Suppressor macrophage treated with lipopolysaccharide for 4 hours (primary cell): Measurements from ENCODE around the gene CBLC.

Source experiments
- DNase-seq: peaks from one replicate; pipeline ENCODE4 v3.0.0-alpha.2; 2020

Gene CBLC

DNA sequence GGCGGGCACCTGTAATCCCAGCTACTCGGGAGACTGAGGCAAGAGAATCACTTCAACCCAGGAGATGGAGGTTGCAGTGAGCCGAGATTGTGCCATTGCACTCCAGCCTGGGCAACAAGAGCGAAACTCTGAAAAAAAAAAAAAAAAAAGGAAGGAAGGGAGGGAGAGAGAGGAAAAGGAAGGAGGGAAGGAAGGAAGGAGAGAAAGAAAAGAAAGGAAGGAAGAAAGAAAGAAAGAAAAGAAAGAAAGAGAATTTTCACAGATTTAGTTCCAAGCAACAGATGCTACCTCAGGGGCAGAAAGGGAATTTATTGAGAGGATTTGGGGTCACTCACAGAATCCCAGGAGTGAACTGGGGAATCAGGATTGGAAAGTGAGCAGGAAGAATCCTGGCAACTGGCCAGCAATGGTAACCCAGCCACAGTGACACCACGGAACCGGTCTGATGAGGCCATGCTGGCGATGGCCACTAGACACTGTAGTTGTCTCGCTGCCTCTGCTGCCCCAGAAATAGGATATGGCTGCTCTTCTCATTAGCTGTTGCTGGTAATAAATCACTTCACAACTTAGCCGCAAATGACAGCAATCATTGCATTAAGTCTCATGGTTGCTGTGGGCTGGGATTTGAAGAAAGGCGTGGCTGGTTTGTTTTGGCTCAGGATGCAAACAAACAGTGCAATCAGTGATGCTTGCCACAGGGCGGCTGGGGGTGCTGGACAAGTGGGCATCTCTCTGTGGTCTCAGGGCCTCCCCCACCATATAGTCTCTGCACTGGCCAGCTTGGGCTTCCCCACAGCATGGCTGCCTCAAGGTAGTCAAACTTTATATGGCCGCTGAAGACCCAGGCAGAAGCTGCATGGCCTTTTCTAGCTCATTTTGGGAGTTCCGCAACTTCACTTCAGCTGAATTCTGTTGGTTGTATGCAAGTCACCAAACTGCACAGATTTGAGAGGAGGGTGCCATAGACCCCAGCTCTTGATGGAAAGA lies 26.0 kb downstream of the CBLC start:
- DNase-seq, result no peak

DNA sequence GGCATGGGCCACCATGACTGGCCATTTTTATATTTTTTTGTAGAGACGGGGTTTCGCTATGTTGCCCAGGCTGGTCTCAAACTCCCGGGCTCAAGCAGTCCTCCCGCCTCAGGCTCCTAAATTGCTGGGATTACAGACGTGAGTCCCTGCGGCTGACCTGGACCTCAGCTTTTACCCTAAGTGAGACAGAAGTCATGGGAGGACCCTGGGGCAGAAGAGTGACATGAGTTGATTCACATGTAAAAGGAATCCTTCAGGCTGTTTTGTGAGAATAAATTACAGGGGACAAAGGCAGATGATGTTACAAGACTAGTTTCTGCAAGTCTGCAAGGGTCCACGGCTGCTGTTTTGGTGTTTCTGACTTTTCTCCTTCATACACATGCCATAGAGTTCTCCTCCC lies 28.6 kb downstream of the CBLC start:
- no peak for DNase-seq

DNA sequence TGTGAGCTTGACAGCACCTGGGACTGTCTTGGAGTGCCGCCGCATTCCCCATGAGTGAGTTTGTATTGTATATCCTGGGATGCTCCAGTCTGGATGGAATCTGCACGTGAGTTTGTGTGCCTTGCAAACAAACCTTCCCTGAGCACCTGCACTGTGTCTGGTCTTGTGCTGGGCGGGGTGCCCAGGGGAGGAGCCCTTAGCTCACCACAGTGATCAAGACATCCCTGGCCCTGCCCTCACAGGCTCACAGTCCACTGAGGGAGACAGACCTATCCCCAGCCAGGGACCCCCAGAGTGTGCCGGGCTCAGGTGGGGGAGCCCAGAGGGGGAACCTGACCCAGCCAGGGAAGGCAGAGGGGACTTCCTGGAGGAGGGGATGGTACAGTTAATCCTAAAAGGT lies 29.5 kb downstream of the CBLC start:
- DNase-seq, result no peak

DNA sequence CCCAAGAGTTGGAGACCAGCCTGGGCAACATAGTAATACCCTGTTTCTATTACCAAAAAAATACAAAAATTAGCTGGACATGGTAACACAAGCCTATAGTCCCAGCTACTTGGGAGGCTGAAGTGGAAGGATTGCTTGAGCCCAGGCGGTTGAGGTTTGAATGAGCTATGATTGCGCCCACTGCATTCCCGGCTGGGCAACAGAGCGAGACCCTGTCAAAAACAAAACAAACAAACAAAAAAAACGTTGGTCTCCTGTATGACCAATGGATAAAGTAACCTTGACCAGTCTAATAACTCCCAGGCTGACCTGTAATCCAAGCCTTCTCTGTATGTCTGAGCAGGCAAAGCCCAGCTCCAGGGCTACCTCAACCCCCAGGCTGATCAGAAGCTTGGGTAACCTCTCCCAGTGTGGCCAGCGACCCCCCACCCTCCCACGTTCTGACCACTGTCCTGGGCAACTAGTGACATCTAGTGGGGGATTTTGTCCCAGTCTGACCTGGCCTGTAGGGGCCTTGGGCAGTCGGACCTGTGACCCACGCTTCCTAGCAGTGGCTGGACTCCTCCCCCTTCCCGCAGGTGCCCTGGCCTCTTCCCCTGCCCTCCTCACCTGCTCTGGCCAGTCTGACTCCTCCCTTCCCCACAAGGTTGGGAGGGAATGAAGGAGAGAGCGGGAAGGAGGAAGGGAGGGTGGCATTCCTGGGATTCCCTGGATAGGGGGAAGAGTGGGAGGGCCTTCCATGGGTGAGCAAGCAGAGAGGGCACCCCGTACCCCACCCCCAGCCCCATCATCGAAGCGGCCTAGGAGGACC lies 30.2 kb downstream of the CBLC start:
- DNase-seq, result peak; percentile 16

DNA sequence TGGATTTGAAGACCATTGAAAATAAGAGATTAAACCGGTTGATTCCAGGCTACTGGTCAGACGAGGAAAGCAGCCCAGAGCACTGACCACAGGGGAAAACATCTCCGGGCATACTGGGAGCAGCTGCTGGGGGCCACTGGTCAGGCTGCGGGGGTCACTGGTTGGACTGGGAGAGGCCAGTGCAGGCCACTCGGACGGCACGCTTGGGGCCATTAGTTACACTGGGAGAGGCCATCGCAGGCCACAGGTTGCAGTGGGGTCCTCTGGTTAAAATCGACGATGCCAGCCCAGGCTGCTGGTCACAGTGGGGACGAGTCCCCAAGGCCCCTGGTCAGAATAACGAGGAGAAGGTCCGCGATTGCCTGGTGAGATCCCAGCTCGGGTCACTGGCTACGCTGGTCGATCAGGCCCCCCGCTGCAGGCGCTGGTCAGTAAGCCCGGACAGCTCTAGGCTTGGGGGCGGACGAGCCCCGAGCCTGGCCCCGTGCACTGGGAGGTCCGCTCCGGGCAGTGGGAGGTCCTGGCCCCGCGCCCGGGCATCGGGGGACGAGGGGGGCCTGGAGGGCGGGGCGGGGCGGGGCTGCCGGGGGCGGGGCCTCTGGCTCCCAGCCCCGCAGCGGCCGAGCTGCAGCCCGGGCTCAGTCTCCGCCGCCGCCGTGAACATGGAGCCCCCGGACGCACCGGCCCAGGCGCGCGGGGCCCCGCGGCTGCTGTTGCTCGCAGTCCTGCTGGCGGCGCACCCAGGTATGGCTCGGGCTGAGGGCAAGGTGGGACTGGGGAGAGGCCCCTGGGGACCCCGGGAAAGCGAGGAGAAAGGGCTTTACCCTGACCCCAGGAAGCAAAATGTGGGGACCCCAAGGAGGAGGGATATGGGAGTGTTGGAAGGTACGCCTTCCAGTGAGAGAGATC lies 31.0 kb downstream of the CBLC start, which contains the start of gene BCAM:
Gene BCAM, plus strand, starts transcription at position 641 of the 909 bp plus-strand sequence. Its CDS starts 22 bp downstream, at position 663.
- DNase-seq, result peak; percentile 36

DNA sequence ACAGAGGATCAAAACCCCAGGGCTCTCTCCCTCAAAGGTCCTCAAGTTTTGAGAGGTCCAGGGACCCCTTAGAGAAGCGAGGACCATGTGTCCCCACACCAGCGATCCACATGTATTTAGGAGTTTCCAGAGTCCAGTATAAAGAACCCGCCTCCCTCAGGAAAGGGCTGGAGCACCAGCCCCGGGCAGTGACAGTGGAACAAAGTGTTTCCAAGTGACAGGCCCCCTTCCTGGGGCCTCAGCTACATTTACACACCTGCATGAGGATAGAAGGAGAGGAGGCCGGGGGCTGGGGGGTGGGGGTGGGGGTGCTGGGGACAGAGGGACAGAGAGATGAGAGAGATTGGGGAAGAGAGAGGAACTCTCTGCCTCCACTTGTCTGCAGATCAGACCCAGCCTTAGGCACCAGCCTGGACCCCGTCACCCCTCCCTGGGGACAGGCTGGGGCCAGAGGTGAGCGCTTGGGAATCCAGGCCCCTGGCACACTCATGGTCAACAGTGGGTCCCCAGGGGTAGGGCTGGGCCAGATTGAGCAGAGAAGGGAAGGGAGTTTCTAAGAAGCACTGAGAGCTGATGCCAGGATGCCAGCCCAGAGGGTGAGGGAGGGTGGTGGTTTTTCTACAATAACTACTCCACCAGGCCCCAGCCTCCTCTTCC lies 32.0 kb downstream of the CBLC start:
- no peak for DNase-seq

DNA sequence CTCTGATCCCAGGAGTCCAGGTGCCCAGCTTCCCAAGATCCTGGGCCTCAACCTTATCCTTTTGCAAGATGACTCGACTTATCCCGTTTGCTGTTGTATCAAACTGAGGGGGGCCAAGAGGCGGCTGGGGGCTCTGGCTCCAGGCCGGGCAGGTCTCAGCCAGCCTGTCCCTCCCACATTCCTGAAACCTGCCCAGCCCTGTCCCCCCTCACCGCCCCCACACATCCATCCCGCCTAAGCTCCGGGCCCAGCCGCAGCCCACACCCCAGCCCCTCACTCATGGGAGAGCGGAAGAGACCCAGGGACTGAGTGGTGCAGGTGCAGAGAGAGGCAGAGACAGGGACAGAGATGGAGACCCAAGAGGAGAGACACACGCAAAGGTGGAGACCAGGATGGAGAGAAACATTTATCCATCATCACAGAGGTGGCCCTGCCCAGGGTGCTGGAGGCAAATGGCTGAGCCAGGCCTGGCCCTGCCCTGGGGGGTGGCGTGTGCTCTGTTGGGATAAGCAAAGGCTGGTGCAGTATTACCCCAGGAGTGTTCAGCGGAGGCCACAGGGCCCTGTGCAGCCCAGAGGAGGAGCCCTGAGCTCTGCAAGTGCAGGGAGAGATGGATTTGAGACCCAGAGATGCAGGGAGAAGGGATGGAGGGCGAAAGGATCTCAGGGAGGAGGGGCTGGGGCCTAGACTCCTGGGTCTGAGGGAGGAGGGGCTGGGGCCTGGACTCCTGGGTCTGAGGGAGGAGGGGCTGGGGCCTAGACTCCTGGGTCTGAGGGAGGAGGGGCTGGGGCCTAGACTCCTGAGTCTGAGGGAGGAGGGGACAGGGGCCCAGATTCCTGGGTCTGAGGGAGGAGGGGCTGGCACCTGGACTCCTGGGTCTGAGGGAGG lies 32.8 kb downstream of the CBLC start:
- no peak for DNase-seq

DNA sequence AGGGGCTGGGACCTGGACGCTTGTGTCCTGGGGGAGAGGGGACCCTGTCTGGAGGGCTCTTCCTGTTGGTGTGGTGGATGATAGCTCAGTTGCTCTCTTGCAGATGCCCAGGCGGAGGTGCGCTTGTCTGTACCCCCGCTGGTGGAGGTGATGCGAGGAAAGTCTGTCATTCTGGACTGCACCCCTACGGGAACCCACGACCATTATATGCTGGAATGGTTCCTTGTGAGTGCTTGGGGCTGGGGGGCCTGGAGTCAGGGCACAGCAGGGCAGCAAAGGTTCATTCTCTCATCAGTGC lies 33.4 kb downstream of the CBLC start:
- no peak for DNase-seq

DNA sequence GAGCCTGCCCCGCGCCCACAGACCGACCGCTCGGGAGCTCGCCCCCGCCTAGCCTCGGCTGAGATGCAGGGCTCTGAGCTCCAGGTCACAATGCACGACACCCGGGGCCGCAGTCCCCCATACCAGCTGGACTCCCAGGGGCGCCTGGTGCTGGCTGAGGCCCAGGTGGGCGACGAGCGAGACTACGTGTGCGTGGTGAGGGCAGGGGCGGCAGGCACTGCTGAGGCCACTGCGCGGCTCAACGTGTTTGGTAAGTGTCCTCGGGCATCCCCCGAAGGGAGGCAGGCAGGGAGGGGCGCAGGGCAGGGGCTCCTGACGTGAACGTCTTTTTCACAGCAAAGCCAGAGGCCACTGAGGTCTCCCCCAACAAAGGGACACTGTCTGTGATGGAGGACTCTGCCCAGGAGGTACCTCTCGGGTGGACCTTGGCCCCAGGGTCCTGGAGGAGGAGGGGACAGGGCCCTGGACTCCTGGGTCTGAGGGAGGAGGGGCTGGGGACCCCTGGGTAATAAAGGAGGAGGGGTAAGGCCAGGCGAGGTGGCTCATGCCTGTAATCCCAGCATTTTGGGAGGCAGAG lies 34.5 kb downstream of the CBLC start:
- no peak for DNase-seq

DNA sequence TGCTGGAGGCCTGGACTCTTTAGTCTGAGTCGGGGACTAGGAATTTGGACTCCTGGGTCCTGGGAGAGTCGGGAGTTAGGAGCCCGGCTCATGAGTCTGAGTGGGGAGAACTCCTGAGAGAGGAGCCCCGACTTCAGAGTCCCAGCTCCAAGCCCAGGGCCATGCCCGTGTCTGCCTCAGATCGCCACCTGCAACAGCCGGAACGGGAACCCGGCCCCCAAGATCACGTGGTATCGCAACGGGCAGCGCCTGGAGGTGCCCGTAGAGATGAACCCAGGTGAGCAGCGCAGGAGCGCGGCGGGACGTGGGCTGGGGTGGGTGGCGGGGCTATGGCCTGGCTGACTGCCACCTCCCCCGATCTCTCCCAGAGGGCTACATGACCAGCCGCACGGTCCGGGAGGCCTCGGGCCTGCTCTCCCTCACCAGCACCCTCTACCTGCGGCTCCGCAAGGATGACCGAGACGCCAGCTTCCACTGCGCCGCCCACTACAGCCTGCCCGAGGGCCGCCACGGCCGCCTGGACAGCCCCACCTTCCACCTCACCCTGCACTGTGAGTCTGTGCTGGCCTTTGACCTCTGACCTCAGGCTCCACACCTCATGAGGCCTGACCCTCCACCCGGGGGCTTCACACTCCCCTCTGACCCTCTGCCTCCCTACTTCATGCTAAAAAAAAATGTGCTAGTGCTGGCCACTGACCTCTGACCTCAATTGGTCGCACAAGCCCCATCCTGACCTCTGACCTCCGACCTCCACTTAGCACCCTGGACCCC lies 35.6 kb downstream of the CBLC start:
- DNase-seq, result no peak

DNA sequence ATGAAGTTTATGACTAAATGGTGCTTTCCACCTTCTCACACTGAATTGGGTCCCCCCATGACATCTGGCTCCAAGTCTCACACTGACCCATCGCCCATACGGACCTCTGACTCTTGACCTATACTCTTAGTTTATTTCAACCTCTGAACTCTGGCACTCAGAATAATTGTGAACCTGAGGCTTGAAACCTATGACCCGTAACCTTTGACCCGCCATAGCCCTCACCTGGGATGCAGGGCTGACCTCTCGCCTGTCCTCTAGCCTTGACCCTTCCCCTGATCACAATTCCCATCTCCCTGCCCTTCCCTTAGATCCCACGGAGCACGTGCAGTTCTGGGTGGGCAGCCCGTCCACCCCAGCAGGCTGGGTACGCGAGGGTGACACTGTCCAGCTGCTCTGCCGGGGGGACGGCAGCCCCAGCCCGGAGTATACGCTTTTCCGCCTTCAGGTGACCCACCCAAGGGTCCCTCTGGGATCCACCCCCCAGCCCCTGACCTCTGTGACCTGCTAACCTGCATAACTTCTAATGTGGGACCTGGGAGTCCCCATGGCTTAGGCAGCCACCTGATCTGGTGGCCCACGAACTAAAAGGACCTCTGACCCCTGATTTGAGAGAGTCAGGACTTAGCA lies 36.3 kb downstream of the CBLC start:
- no peak for DNase-seq

DNA sequence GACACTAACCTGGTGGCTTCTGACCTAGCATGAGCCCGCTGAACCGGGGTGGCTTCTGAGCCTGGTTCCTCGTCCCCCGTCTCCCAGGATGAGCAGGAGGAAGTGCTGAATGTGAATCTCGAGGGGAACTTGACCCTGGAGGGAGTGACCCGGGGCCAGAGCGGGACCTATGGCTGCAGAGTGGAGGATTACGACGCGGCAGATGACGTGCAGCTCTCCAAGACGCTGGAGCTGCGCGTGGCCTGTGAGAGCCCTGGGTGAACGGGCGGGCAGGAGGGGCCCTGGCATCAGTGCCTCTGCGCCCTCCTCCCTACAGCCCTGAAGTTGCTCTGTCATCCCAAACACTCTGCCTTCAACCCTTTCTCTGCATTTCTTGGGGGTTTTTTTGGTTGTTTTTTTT lies 36.8 kb downstream of the CBLC start:
- DNase-seq, result no peak

DNA sequence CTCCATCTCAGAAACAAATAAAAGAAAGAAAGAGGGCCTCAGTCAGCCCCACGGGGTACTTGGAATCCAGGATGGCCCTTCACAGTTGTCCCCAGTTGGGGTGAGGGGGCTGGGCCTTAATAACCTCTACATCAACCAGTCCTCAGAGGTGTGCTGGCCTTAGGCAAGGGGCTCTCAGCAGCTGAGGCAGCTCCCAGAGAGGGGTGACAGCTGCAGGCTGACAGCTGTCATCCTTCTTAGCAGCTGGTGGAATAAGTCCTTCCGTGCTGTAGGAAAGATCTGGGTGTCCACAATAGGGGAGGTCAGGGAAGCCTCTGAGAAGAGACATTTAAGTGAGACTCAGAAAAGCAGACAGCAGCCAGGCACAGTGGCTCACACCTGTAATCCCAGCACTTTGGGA lies 38.6 kb downstream of the CBLC start:
- no peak for DNase-seq

DNA sequence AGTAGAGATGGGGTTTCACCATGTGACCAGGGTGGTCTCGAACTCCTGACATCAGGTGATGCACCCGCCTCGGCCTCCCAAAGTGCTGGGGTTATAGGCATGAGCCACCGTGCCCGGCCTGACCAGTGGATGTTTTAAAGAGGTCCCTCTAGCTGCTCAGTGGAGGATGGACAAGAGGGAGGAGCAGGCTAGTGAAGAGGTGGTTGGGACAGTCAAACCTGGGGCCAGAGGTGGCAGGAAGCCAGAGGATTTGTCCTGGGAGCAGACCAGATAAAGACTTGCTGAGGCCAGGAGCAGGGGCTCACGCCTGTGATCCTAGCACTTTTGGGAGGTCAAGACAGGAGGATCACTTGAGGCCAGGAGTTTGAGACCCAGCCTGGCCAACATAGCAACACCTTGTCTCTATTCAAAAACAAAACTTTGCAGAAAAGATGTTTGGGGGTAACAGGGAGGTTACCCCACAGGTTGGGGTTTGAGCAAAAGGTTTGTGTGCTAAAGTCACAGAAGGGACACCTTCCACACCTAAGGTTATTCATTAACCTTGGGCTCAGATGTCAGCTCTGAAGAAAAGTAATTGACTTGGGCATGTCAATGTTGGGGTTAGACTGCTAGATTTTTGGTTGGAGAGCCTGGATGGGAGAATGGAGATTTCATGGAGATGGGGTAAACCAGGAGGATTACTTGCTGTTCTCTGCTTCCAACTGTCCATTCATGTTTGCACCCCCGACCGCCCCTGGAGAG lies 40.2 kb downstream of the CBLC start:
- no peak for DNase-seq

DNA sequence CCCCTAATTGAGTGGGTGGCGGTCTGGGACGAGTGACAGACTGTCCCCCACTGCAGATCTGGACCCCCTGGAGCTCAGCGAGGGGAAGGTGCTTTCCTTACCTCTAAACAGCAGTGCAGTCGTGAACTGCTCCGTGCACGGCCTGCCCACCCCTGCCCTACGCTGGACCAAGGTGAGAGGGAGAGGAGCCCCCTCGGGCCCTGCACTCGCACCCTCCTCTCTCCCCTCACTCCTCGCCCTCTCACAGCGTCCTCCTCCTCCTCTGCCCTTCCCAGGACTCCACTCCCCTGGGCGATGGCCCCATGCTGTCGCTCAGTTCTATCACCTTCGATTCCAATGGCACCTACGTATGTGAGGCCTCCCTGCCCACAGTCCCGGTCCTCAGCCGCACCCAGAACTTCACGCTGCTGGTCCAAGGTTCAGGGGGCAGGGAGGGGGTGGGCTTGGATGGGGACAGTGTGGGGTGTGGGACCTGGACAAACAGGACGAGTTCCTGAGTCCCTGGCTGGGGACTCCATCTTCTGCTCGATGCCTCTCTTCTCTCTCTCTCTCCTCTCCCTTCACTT lies 40.9 kb downstream of the CBLC start:
- DNase-seq, result no peak

DNA sequence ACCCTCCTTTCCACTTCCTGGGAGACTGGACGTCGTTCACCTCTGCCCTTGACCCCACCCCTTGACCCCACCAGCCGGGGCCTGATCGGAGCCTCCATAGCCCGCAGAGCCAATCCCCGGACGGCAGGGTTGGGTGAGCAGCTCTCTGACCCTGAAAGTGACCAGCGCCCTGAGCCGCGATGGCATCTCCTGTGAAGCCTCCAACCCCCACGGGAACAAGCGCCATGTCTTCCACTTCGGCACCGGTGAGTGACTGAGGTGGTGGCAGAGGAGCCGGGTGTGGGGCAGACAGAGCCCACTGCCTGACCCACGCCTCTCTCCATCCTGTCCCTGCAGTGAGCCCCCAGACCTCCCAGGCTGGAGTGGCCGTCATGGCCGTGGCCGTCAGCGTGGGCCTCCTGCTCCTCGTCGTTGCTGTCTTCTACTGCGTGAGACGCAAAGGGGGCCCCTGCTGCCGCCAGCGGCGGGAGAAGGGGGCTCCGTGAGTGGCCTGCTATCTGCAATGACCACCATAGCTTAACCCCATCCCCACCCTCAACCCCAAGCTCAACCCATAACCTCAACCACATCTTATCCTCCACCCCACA lies 41.6 kb downstream of the CBLC start:
- no peak for DNase-seq

DNA sequence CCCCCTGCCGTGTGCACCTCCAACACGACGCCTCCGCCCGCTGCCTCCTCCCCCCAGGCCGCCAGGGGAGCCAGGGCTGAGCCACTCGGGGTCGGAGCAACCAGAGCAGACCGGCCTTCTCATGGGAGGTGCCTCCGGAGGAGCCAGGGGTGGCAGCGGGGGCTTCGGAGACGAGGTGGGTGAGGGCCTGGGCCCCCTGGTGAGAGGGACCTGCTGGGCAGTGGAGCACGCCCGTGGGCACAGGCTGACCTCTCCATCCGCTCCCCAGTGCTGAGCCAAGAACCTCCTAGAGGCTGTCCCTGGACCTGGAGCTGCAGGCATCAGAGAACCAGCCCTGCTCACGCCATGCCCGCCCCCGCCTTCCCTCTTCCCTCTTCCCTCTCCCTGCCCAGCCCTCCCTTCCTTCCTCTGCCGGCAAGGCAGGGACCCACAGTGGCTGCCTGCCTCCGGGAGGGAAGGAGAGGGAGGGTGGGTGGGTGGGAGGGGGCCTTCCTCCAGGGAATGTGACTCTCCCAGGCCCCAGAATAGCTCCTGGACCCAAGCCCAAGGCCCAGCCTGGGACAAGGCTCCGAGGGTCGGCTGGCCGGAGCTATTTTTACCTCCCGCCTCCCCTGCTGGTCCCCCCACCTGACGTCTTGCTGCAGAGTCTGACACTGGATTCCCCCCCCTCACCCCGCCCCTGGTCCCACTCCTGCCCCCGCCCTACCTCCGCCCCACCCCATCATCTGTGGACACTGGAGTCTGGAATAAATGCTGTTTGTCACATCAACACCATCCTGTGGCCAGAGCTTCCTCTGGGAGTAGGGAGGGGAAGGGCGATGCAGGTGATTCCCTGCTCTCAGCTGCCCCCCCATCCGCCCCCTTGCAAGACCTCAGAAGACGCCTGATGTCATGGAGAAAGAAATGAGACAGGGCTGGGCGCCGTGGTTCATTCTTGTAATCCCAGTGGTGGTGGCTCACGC lies 43.2 kb downstream of the CBLC start:
- peak; percentile 31 for DNase-seq
